Activated naive CD8-positive, alpha-beta T cell treated with anti-CD3 and anti-CD28 coated beads, Interleukin-2, amount 50 U/mL, for 24 hours (primary cell): Measurements from ENCODE around the gene HOXD8.
A peak's percentile ranks its signal among the peaks of the same experiment; 100 is the strongest.

ENCODE experiments used
- ATAC-seq: fragments of 150-1000 bp; cut with Tn5 transposase; one replicate; pipeline ENCODE4 v1.10.0; 2021
- DNase-seq: peaks from one replicate; pipeline ENCODE4 v3.0.0; 2021
- H3K27ac Mint-ChIP-seq: one replicate; pipeline ENCODE4 v1.8.0; 2021; ENCODE audit warnings: mild to moderate bottlenecking, mixed read lengths
- H3K27me3 Mint-ChIP-seq: one replicate; pipeline ENCODE4 v1.8.0; 2021; ENCODE audit warnings: mixed read lengths
- H3K36me3 Mint-ChIP-seq: one replicate; pipeline ENCODE4 v1.8.0; 2021; ENCODE audit warnings: low read depth, mixed read lengths
- H3K4me1 Mint-ChIP-seq: one replicate; pipeline ENCODE4 v1.8.0; 2021; ENCODE audit warnings: mixed read lengths
- H3K4me3 Mint-ChIP-seq: one replicate; pipeline ENCODE4 v1.8.0; 2021; ENCODE audit warnings: mild to moderate bottlenecking, moderate library complexity, mixed read lengths
- H3K9me3 Mint-ChIP-seq: one replicate; pipeline ENCODE4 v1.8.0; 2021; ENCODE audit warnings: mixed read lengths

HOXD8 gene

DNA sequence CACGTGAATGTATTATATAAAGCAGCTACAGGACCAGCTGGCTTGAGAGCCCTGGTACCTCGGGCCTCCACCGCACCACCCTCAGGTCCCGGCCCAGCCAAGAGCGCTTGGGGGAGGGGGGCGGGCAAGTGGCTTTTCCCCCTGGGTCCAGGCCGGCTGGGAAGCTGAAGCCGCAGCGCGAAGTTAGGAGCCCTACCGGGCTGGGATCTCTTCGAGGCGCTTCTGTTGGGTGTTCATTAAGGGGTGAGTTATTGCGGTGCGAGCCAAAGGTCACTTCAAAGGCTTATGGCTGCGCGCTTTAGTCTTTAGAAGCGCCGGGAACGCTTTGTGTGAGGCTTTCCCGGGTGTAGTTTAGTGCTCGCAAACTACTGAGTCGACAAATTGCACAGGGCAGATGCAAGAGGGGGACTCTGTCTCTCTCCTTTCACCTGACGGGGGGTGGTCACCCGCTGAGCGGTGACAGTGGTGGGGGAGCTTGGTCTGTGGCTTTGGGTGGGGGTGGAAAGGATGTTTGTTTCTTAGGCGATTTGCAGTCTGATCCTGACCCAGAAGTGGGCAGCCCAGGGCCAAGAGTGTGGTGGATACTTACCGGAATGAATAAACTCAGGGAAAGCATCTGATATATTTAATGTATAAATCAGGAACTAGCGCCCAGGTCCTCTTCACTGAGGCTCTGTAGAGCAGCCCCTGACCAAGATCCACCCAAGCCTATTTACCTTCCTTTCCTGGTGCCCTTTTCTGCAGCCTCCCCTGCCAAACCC is 33.6 kb downstream of the HOXD8 start:
- H3K4me3 Mint-ChIP-seq: no peak overlapping the region
- DNase-seq (no peak), ATAC-seq (no peak)
- peaks cover 6% of the 10 kb centered on the region for H3K4me1 Mint-ChIP-seq
- H3K9me3 Mint-ChIP-seq: peaks cover 7% of the 10 kb centered on the region
- no peaks in the 10 kb centered on the region for H3K36me3 Mint-ChIP-seq
- H3K27ac Mint-ChIP-seq: no peak overlapping the region
- peaks cover 91% of the 10 kb centered on the region for H3K27me3 Mint-ChIP-seq

DNA sequence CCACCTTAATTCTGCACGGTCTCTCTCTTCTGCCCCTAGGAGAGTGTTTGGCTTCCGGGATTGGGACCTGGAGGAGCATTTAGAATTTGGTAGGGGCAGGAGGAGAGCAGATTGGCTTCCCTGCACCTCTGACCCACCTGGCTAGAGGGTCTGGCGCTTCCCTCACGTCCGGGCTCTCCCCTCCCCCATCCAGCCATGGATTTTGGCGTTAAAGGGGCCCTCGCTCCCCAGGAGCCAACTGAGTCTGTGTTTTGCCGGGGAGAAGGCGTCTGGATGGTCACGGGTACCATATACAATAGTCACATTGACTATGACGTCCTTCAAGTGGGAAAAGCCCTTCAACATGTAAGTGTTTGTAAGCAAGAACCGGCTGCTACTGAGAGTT is 34.2 kb downstream of the HOXD8 start:
- no peaks in the 10 kb centered on the region for H3K36me3 Mint-ChIP-seq
- ATAC-seq (no peak), DNase-seq (no peak)
- no peak overlapping the region for H3K27ac Mint-ChIP-seq
- peaks cover 87% of the 10 kb centered on the region for H3K27me3 Mint-ChIP-seq
- peaks cover 2% of the 10 kb centered on the region for H3K4me1 Mint-ChIP-seq
- H3K4me3 Mint-ChIP-seq: no peak overlapping the region
- peaks cover 7% of the 10 kb centered on the region for H3K9me3 Mint-ChIP-seq

DNA sequence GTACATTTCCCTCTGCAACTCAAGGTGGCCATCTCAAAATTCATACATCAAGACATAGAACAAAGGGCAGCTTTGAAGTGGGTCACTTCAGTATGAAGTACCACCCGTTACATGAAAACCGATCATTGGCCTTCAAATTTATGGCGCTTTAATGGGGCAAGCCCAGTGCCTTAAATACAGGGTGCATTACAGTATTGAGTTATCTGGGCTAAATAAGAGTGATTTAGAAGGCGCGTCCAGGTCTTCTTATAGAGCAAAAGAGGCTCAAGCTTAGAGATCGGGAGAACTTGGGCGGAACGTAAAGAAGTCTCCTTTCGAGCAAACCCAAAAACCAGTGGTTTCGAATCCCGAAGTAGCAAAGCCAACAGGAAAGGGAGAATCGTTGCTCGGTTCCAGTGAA is 34.7 kb downstream of the HOXD8 start:
- Mint-ChIP-seq H3K27ac (peak overlapping the region; percentile 1), H3K4me1 (peaks cover 2% of the 10 kb centered on the region), H3K4me3 (no peak overlapping the region)

DNA sequence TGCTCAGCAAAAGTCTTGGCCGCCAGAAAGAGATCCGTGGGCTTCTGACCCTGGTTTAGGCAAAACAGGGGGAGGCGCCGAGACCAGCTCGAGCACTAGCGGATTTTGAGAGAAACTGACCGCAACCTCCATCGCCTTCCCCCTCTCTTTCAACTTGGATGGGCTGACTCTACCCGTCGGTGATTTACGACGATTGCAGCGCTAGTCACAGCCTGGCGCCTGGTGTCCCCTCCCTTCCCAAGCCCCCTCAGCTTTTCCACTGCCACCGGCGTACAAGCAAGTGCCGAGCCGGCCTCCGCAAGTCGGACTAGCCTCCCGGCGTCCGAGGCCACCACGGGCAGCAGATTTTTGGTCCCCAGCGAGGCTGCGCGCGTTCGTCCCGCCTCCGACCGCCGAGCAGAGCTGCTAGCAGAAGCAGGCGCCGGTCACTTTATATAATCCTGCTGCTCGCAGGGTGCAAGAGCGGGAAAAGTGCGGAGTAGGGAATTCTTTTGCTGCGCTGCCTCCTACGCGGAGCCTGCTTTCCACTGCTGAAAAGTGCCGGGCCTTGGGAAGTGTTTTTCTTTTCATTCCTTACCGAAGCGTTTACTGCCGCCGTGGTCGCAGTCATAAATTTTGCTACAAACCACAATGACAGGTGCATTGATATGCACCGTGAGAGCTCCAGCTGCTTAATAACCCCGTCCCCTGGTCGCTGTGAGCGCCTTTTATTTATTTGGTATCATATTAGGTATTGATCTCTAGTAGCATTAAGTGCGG is 35.3 kb downstream of the HOXD8 start:
- Mint-ChIP-seq H3K4me3 (no peak overlapping the region), H3K9me3 (peaks cover 7% of the 10 kb centered on the region), H3K27ac (no peak overlapping the region), H3K4me1 (no peaks in the 10 kb centered on the region), H3K36me3 (no peaks in the 10 kb centered on the region), H3K27me3 (peaks cover 84% of the 10 kb centered on the region)
- ATAC-seq (no peak), DNase-seq (no peak)

More for the DNA sequence above, 34.7 kb downstream of the HOXD8 start:
- Mint-ChIP-seq H3K36me3 (no peaks in the 10 kb centered on the region), H3K9me3 (peaks cover 7% of the 10 kb centered on the region), H3K27me3 (peaks cover 85% of the 10 kb centered on the region)
- no peak for ATAC-seq
- no peak for DNase-seq

DNA sequence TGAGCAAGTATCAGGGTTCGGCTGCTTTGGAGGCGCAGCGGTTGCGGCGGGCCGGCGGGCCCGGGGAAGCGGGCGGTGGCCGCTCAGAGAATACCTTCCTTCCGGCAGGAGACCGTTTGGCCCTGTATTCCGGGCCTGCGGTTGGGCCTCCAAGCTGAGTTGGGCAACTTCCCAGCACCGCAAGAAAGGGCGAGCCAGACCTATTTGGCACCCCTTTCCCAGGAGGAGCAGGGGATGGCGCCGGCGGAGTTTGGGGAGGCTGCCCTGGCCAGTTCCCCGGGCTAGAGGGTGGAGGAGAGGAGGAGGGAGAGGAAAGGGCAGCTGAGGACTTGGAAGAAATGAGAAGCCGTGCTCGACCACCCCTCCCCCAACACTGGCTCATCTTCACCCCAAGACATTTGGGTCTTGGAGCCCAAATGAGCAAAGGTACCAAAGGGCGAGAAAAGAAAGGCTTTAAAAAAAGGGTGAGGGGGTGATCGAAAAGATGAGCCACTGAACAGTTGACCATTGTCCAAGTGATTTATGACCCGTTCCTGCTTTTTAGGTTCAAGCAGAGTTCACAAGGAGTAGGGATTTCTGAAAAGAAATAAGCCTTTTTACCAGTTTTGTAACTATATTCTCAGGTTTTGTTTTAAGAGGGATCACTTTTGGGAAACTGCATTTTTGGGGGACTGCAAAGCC is 36.0 kb downstream of the HOXD8 start:
- H3K27ac Mint-ChIP-seq: no peak overlapping the region
- H3K36me3 Mint-ChIP-seq: no peaks in the 10 kb centered on the region
- DNase-seq (no peak), ATAC-seq (no peak)
- no peaks in the 10 kb centered on the region for H3K4me1 Mint-ChIP-seq
- H3K4me3 Mint-ChIP-seq: no peak overlapping the region
- peaks cover 7% of the 10 kb centered on the region for H3K9me3 Mint-ChIP-seq
- H3K27me3 Mint-ChIP-seq: peaks cover 83% of the 10 kb centered on the region

DNA sequence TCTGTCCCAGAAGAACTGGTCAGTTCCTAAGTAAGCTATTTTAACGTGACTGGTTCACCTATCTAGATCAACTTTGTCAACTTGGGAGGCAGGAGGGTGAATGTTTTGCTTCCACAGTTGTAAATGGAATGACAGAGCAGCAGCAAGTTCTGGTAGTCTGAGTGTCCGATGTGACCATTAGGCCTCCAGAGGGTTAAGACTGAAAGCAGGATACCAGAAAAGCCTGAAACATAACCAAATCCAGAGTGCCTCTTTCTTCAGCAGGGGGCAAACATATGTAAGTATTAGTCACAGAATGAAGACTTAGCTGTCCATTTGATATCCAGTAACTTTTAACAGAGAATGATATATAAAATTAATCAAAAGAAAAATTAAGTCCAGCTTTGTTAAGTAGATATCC is 36.8 kb downstream of the HOXD8 start:
- no peak overlapping the region for H3K27ac Mint-ChIP-seq
- no peaks in the 10 kb centered on the region for H3K36me3 Mint-ChIP-seq
- no peaks in the 10 kb centered on the region for H3K4me1 Mint-ChIP-seq
- peaks cover 83% of the 10 kb centered on the region for H3K27me3 Mint-ChIP-seq
- peaks cover 7% of the 10 kb centered on the region for H3K9me3 Mint-ChIP-seq
- no peak for DNase-seq
- no peak overlapping the region for H3K4me3 Mint-ChIP-seq
- no peak for ATAC-seq

DNA sequence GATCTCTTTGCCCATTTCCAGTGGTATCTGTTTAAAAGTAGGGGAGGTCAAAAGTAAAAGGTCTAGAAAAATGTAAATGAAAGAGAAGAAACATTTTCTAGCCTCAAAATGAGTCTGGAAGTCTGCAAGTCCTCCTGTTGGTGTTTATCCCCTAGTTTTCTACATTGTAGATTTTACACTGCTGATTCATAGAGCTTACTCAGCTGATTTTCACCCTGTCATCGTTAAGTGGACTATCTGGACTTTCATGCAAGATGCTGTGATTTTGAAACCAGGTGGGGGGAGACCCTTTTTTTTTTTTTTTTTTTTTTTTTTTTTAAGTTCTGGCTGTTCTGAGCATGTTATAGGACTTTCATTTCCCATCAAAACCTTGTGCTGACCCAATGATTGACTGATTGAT is 37.9 kb downstream of the HOXD8 start:
- H3K27me3 Mint-ChIP-seq: peaks cover 80% of the 10 kb centered on the region
- H3K4me3 Mint-ChIP-seq: no peak overlapping the region
- no peak overlapping the region for H3K27ac Mint-ChIP-seq
- H3K9me3 Mint-ChIP-seq: peaks cover 7% of the 10 kb centered on the region
- ATAC-seq (no peak), DNase-seq (no peak)
- no peaks in the 10 kb centered on the region for H3K4me1 Mint-ChIP-seq
- no peaks in the 10 kb centered on the region for H3K36me3 Mint-ChIP-seq

DNA sequence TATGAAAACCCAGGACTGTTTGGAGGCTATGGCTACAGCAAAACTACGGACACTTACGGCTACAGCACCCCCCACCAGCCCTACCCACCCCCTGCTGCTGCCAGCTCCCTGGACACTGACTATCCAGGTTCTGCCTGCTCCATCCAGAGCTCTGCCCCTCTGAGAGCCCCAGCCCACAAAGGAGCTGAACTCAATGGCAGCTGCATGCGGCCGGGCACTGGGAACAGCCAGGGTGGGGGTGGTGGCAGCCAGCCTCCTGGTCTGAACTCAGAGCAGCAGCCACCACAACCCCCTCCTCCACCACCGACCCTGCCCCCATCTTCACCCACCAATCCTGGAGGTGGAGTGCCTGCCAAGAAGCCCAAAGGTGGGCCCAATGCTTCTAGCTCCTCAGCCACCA is 39.7 kb downstream of the HOXD8 start:
- Mint-ChIP-seq H3K4me1 (peaks cover 9% of the 10 kb centered on the region), H3K27ac (no peak overlapping the region), H3K36me3 (peaks cover 2% of the 10 kb centered on the region), H3K9me3 (peaks cover under 1% of the 10 kb centered on the region), H3K27me3 (peaks cover 82% of the 10 kb centered on the region), H3K4me3 (no peak overlapping the region)
- ATAC-seq: no peak
- DNase-seq: no peak

DNA sequence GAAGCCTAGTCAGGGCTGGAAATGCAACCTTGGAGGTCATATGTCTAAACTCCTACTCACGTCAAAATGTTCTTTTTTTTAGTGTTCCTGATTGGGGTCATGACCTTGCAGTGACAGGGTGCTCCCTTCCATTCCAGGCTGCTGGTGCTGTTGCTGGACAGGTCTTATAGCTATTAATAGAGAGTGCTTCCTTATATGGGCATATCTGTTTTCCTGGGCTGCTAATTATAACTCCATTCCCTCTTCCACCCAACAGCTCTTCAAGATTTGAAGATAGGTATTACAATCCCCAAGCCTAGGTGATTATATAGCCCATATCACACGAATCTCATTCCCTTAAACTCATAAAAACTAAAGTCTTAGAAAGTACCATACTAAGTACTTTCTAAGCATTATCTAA is 40.2 kb downstream of the HOXD8 start:
- no peaks in the 10 kb centered on the region for H3K9me3 Mint-ChIP-seq
- no peak overlapping the region for H3K27ac Mint-ChIP-seq
- no peak overlapping the region for H3K4me3 Mint-ChIP-seq
- peaks cover 81% of the 10 kb centered on the region for H3K27me3 Mint-ChIP-seq
- H3K4me1 Mint-ChIP-seq: peaks cover 13% of the 10 kb centered on the region
- no peak for ATAC-seq
- DNase-seq: no peak
- peaks cover 2% of the 10 kb centered on the region for H3K36me3 Mint-ChIP-seq

DNA sequence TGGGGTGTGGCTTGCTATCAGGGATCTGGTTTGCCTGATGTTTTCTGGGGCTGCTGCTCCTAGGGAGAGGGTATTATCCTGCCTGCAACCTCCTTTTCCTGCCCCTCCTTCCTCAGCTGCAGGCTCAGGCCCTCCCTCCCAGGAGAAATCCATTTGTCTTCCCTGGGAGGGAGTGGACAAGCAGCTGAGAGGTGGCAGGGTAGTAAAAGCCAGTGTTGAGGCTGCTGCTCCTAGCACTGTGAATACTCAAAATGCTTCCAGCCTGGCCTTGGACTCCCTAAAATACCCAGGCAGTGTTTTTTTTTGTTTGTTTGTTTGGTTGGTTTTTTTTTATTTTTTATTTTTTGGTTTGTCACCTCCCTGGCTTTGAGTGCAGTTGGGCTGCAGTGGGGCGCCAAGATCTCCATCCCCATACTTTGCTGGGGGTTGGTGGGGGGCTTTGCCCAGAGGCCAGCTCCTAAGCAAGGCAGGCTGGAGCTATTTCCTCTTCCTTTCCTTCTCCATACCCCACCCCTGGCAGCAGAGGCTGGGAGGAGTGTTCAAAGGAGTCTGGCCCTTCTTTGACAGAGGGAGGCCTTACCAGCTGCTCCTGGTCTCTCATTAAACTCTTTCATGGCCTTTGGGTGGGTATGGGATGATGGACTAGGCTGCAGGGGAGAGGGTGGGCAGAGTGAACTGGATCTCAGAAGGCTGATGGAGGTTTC is 41.2 kb downstream of the HOXD8 start:
- DNase-seq: no peak
- ATAC-seq: no peak
- Mint-ChIP-seq H3K4me3 (no peak overlapping the region), H3K4me1 (peaks cover 16% of the 10 kb centered on the region), H3K9me3 (no peaks in the 10 kb centered on the region), H3K27ac (no peak overlapping the region), H3K27me3 (peaks cover 81% of the 10 kb centered on the region), H3K36me3 (peaks cover 2% of the 10 kb centered on the region)

DNA sequence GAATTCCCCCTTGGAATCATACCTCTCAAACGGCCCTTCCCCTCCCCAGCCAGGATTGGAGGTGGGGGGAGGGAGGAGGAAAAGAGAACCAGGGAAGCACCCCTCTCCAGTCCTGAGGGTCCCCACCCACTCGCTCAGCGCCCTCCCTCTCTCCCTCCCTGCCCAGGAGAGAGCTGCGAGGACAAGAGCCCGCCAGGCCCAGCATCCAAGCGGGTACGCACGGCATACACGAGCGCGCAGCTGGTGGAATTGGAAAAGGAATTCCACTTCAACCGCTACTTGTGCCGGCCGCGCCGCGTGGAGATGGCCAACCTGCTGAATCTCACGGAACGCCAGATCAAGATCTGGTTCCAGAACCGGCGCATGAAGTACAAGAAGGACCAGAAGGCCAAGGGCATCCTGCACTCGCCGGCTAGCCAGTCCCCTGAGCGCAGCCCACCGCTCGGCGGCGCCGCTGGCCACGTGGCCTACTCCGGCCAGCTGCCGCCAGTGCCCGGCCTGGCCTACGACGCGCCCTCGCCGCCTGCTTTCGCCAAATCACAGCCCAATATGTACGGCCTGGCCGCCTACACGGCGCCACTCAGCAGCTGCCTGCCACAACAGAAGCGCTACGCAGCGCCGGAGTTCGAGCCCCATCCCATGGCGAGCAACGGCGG is 42.0 kb downstream of the HOXD8 start:
- no peak for DNase-seq
- peaks cover 2% of the 10 kb centered on the region for H3K36me3 Mint-ChIP-seq
- H3K27ac Mint-ChIP-seq: no peak overlapping the region
- H3K4me1 Mint-ChIP-seq: peaks cover 16% of the 10 kb centered on the region
- ATAC-seq: no peak
- H3K27me3 Mint-ChIP-seq: peaks cover 82% of the 10 kb centered on the region
- H3K4me3 Mint-ChIP-seq: no peak overlapping the region
- H3K9me3 Mint-ChIP-seq: no peaks in the 10 kb centered on the region

DNA sequence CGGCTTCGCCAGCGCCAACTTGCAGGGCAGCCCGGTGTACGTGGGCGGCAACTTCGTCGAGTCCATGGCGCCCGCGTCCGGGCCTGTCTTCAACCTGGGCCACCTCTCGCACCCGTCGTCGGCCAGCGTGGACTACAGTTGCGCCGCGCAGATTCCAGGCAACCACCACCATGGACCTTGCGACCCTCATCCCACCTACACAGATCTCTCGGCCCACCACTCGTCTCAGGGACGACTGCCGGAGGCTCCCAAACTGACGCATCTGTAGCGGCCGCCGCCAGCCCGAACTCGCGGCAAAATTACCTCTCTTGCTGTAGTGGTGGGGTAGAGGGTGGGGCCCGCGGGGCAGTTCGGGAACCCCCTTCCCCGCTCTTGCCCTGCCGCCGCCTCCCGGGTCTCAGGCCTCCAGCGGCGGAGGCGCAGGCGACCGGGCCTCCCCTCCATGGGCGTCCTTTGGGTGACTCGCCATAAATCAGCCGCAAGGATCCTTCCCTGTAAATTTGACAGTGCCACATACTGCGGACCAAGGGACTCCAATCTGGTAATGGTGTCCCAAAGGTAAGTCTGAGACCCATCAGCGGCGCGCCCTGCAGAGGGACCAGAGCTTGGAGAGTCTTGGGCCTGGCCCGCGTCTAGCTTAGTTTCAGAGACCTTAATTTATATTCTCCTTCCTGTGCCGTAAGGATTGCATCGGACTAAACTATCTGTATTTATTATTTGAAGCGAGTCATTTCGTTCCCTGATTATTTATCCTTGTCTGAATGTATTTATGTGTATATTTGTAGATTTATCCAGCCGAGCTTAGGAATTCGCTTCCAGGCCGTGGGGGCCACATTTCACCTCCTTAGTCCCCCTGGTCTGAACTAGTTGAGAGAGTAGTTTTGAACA is 42.7 kb downstream of the HOXD8 start:
- ATAC-seq (no peak), DNase-seq (no peak)
- Mint-ChIP-seq H3K4me3 (no peak overlapping the region), H3K9me3 (no peaks in the 10 kb centered on the region), H3K27ac (no peak overlapping the region), H3K27me3 (peaks cover 82% of the 10 kb centered on the region), H3K4me1 (peaks cover 16% of the 10 kb centered on the region), H3K36me3 (peaks cover 2% of the 10 kb centered on the region)

DNA sequence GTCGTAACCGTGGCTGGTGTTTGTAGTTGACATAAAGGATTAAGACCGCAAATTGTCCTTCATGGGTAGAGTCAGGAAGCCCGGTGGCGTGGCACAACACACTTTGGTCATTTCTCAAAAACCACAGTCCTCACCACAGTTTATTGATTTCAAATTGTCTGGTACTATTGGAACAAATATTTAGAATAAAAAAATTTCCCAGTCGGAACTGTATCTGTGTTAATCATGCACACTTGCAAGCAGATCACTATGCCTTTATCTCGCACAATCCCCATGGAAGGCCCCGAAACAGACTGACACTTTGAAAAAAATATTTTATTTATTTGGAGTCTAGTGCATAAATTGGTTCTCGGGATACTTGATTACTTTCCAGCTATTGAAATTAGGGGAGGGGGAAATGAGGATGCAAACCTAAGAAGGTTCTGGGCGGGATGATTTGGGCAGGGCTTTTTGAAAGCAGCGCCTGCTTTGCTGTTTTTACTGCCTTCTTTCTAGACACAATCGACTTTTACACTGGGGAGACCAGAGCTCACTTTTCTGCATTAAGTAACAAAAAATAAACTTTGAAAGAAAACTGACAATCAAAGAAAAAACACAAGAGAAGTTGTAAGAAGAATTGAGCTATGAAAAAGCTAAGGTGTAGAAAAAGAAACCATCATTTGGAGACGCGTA is 43.5 kb downstream of the HOXD8 start:
- no peak overlapping the region for H3K4me3 Mint-ChIP-seq

More for the DNA sequence above, 43.5 kb downstream of the HOXD8 start:
- ATAC-seq (no peak), DNase-seq (no peak)
- Mint-ChIP-seq H3K27me3 (peaks cover 81% of the 10 kb centered on the region), H3K4me1 (peaks cover 16% of the 10 kb centered on the region), H3K36me3 (peaks cover 2% of the 10 kb centered on the region), H3K9me3 (no peaks in the 10 kb centered on the region), H3K27ac (no peak overlapping the region)
